ENCODE data around the gene WDSUB1. TPM values are rescaled to one million over a fixed set of nuclear protein-coding genes. Genes with fewer than 3 reads are reported as not detected.
A peak's percentile ranks its signal among the peaks of the same experiment; 100 is the strongest.

The WDSUB1 gene
- total RNA-seq, 5 donors from 2014 or later (not counting 1 experiment from before 2014, with no cell fraction given), result 4.4 to 7.7 (median 5.5) TPM

GRCh38 chr2:159209341-159210306, 76.9 kb downstream of the WDSUB1 start:
- no peaks in the 10 kb centered on the region for H3K9me3 Mint-ChIP-seq
- ATAC-seq (replicated peaks in 1 of 4), result peak; percentile 93 to 100 (median 100)
- H3K9me3 ChIP-seq, result no peaks in the 10 kb centered on the region
- H3K36me3 ChIP-seq (ENCODE audit: control insufficient read depth in 2 of 2, extremely low read depth in 1 of 2, insufficient read depth in 1 of 2, low read length in 1 of 2), result no peaks in the 10 kb centered on the region
- peaks cover 32 to 41% (median 41%) of the 10 kb centered on the region in 3 donors for H3K4me1 Mint-ChIP-seq
- peak overlapping the region; percentile 16 to 29 for H3K4me3 ChIP-seq (ENCODE audit: control insufficient read depth in 1 of 2, extremely low read depth in 1 of 2, low read length in 1 of 2)
- peak; percentile 18 to 82 (median 51) for DNase-seq
- H3K27me3 Mint-ChIP-seq, result no peaks in the 10 kb centered on the region
- H3K36me3 Mint-ChIP-seq, result no peaks in the 10 kb centered on the region
- no peaks in the 10 kb centered on the region for H3K27me3 ChIP-seq (replicated peaks in 1 of 2; ENCODE audit: control insufficient read depth in 2 of 2, extremely low read depth in 1 of 2, insufficient read depth in 2 of 2, low read length in 1 of 2)
- ChIA-PET CTCF (no interaction called here), POLR2A (no interaction called here)
- peak overlapping the region; percentile 84 to 91 for H3K27ac Mint-ChIP-seq
- H3K4me1 ChIP-seq (ENCODE audit: control insufficient read depth in 1 of 2, extremely low read depth in 1 of 2, insufficient read depth in 2 of 2, low read length in 2 of 2), result peaks cover 9 to 24% of the 10 kb centered on the region in 2 experiments
- WGBS (ENCODE audit: insufficient coverage), result 33% methylated on average over 9 of the region's 15 CpGs
- peak overlapping the region; percentile 65 for H3K27ac ChIP-seq (ENCODE audit: low read length)
- H3K4me3 Mint-ChIP-seq, result peak overlapping the region; percentile 50 to 78 (median 60)

GRCh38 chr2:159208438-159208837, 78.1 kb downstream of the WDSUB1 start:
- Mint-ChIP-seq H3K36me3 (no peaks in the 10 kb centered on the region), H3K27ac (peak overlapping the region; percentile 11 to 91), H3K4me3 (no peak overlapping the region), H3K27me3 (no peaks in the 10 kb centered on the region), H3K4me1 (peaks cover 32 to 41% (median 41%) of the 10 kb centered on the region in 3 donors), H3K9me3 (no peaks in the 10 kb centered on the region)
- Histone ChIP-seq H3K36me3 (ENCODE audit: control insufficient read depth in 2 of 2, extremely low read depth in 1 of 2, insufficient read depth in 1 of 2, low read length in 1 of 2) (no peaks in the 10 kb centered on the region), H3K9me3 (no peaks in the 10 kb centered on the region), H3K4me1 (ENCODE audit: control insufficient read depth in 1 of 2, extremely low read depth in 1 of 2, insufficient read depth in 2 of 2, low read length in 2 of 2) (peaks cover 9 to 24% of the 10 kb centered on the region in 2 experiments), H3K27me3 (replicated peaks in 1 of 2; ENCODE audit: control insufficient read depth in 2 of 2, extremely low read depth in 1 of 2, insufficient read depth in 2 of 2, low read length in 1 of 2) (no peaks in the 10 kb centered on the region), H3K4me3 (ENCODE audit: control insufficient read depth in 1 of 2, extremely low read depth in 1 of 2, low read length in 1 of 2) (no peak overlapping the region), H3K27ac (ENCODE audit: low read length) (no peak overlapping the region)
- POLR2A ChIA-PET, result no interaction called here
- no peak for ATAC-seq (replicated peaks in 1 of 4)
- no peak for DNase-seq
- WGBS (ENCODE audit: insufficient coverage), result 100% methylated on average over 2 of the region's 5 CpGs
- CTCF ChIA-PET, result interaction anchor here (0.6 to 0.8 kb wide), 2 partner anchors 24 to 374 kb away, joined by 3 read pairs; no protein-coding TSS in a partner anchor

- no peaks in the 10 kb centered on the region for H3K27me3 ChIP-seq (replicated peaks in 1 of 2; ENCODE audit: control insufficient read depth in 2 of 2, extremely low read depth in 1 of 2, insufficient read depth in 2 of 2, low read length in 1 of 2)
- H3K36me3 ChIP-seq (ENCODE audit: control insufficient read depth in 2 of 2, extremely low read depth in 1 of 2, insufficient read depth in 1 of 2, low read length in 1 of 2), result no peaks in the 10 kb centered on the region
- Mint-ChIP-seq H3K9me3 (no peaks in the 10 kb centered on the region), H3K4me3 (no peak overlapping the region), H3K27ac (no peak overlapping the region), H3K4me1 (peaks cover 40 to 46% (median 43%) of the 10 kb centered on the region in 3 donors), H3K36me3 (no peaks in the 10 kb centered on the region), H3K27me3 (no peaks in the 10 kb centered on the region)
- POLR2A ChIA-PET, result no interaction called here
- H3K27ac ChIP-seq (ENCODE audit: low read length), result no peak overlapping the region
- WGBS (ENCODE audit: insufficient coverage), result 100% methylated on average over 2 of the region's 6 CpGs
- H3K9me3 ChIP-seq, result no peaks in the 10 kb centered on the region
- DNase-seq, result no peak
- H3K4me3 ChIP-seq (ENCODE audit: control insufficient read depth in 1 of 2, extremely low read depth in 1 of 2, low read length in 1 of 2), result no peak overlapping the region
- peaks cover 9 to 27% of the 10 kb centered on the region in 2 experiments for H3K4me1 ChIP-seq (ENCODE audit: control insufficient read depth in 1 of 2, extremely low read depth in 1 of 2, insufficient read depth in 2 of 2, low read length in 2 of 2)
- no peak for ATAC-seq (replicated peaks in 1 of 4)
- CTCF ChIA-PET, result no interaction called here
Measured at GRCh38 chr2:159206736-159207380, 79.6 kb downstream of the WDSUB1 start.

- no peak for ATAC-seq (replicated peaks in 1 of 4)
- Mint-ChIP-seq H3K4me1 (peaks cover 29 to 46% (median 39%) of the 10 kb centered on the region in 3 donors), H3K9me3 (no peaks in the 10 kb centered on the region), H3K27ac (no peak overlapping the region), H3K27me3 (no peaks in the 10 kb centered on the region), H3K36me3 (no peaks in the 10 kb centered on the region), H3K4me3 (no peak overlapping the region)
- DNase-seq, result no peak
- Histone ChIP-seq H3K27me3 (replicated peaks in 1 of 2; ENCODE audit: control insufficient read depth in 2 of 2, extremely low read depth in 1 of 2, insufficient read depth in 2 of 2, low read length in 1 of 2) (no peaks in the 10 kb centered on the region), H3K4me3 (ENCODE audit: control insufficient read depth in 1 of 2, extremely low read depth in 1 of 2, low read length in 1 of 2) (no peak overlapping the region), H3K9me3 (no peaks in the 10 kb centered on the region), H3K27ac (ENCODE audit: low read length) (no peak overlapping the region), H3K4me1 (ENCODE audit: control insufficient read depth in 1 of 2, extremely low read depth in 1 of 2, insufficient read depth in 2 of 2, low read length in 2 of 2) (peaks cover 2 to 26% of the 10 kb centered on the region in 2 experiments), H3K36me3 (ENCODE audit: control insufficient read depth in 2 of 2, extremely low read depth in 1 of 2, insufficient read depth in 1 of 2, low read length in 1 of 2) (no peaks in the 10 kb centered on the region)
- ChIA-PET CTCF (no interaction called here), POLR2A (no interaction called here)
- WGBS (ENCODE audit: insufficient coverage), result 93% methylated on average over 9 of the region's 15 CpGs
Measured at GRCh38 chr2:159204381-159205144, 81.9 kb downstream of the WDSUB1 start.

- H3K9me3 ChIP-seq, result no peaks in the 10 kb centered on the region
- H3K36me3 ChIP-seq (ENCODE audit: control insufficient read depth in 2 of 2, extremely low read depth in 1 of 2, insufficient read depth in 1 of 2, low read length in 1 of 2), result no peaks in the 10 kb centered on the region
- peaks cover 16 to 29% (median 26%) of the 10 kb centered on the region in 3 donors for H3K4me1 Mint-ChIP-seq
- DNase-seq (no peak), ATAC-seq (replicated peaks in 1 of 4) (peak in 1 of 4 experiments; percentile 27)
- H3K4me1 ChIP-seq (ENCODE audit: control insufficient read depth in 1 of 2, extremely low read depth in 1 of 2, insufficient read depth in 2 of 2, low read length in 2 of 2), result peaks cover 0 to 14% of the 10 kb centered on the region in 2 experiments
- H3K9me3 Mint-ChIP-seq, result no peaks in the 10 kb centered on the region
- H3K36me3 Mint-ChIP-seq, result no peaks in the 10 kb centered on the region
- no peak overlapping the region for H3K4me3 ChIP-seq (ENCODE audit: control insufficient read depth in 1 of 2, extremely low read depth in 1 of 2, low read length in 1 of 2)
- no peak overlapping the region for H3K27ac Mint-ChIP-seq
- WGBS (ENCODE audit: insufficient coverage), result 96% methylated on average over 3 of the region's 4 CpGs
- ChIA-PET POLR2A (no interaction called here), CTCF (interaction anchor here in 1 of 2 donors (0.6 kb wide), 1 partner anchor 57 kb away, joined by 5 read pairs; no protein-coding TSS in a partner anchor)
- no peak overlapping the region for H3K27ac ChIP-seq (ENCODE audit: low read length)
- H3K27me3 Mint-ChIP-seq, result no peaks in the 10 kb centered on the region
- no peak overlapping the region for H3K4me3 Mint-ChIP-seq
- H3K27me3 ChIP-seq (replicated peaks in 1 of 2; ENCODE audit: control insufficient read depth in 2 of 2, extremely low read depth in 1 of 2, insufficient read depth in 2 of 2, low read length in 1 of 2), result no peaks in the 10 kb centered on the region
Measured at GRCh38 chr2:159202568-159203071, 83.9 kb downstream of the WDSUB1 start.
